GM12801 (cell line): Measurements from ENCODE around the gene LBH.

ENCODE experiments used
- TF ChIP-seq, protein P1 (sequence below): IDR thresholded peaks from one replicate; pipeline ENCODE4 v1.5.1; 2011; ENCODE audit warnings: control low read depth; ENCODE audit not compliant: insufficient read length; ENCODE audit errors: extremely low read depth

LBH gene

DNA sequence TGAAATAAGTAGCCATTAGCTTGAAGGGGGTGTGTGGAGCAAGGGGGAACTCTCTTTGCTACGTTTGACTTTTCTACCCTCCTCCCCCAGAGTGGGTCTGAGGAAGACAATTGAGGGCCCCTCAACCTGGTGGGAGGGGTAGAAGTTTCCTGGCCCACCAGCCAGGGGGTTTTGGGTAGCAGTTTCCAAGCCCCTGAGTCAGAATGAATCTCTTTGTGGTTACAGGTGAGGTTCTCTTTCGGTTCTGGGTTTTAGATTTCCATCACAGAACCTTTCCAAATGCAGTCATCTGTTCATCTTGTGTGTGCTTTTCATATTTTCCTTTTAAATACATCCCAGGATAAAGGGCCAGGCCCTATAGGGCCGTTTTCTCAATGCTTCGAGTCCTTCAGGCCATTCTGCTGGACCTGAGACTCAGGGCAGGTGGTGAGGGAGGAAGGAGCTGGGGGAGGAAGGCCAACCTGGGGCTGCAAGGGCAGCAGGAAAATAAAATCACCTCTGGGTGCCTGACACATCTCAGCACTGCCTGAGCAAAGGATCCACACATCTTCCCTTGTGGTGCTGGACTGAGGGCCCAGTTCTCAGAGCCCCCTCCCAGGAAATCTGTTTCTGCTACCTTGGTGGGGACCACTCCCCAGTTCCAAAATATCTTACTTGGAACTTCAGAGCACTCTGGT, 4.7 kb downstream of the LBH start:
- TF ChIP-seq, protein P1, sequence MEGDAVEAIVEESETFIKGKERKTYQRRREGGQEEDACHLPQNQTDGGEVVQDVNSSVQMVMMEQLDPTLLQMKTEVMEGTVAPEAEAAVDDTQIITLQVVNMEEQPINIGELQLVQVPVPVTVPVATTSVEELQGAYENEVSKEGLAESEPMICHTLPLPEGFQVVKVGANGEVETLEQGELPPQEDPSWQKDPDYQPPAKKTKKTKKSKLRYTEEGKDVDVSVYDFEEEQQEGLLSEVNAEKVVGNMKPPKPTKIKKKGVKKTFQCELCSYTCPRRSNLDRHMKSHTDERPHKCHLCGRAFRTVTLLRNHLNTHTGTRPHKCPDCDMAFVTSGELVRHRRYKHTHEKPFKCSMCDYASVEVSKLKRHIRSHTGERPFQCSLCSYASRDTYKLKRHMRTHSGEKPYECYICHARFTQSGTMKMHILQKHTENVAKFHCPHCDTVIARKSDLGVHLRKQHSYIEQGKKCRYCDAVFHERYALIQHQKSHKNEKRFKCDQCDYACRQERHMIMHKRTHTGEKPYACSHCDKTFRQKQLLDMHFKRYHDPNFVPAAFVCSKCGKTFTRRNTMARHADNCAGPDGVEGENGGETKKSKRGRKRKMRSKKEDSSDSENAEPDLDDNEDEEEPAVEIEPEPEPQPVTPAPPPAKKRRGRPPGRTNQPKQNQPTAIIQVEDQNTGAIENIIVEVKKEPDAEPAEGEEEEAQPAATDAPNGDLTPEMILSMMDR, result no peak

DNA sequence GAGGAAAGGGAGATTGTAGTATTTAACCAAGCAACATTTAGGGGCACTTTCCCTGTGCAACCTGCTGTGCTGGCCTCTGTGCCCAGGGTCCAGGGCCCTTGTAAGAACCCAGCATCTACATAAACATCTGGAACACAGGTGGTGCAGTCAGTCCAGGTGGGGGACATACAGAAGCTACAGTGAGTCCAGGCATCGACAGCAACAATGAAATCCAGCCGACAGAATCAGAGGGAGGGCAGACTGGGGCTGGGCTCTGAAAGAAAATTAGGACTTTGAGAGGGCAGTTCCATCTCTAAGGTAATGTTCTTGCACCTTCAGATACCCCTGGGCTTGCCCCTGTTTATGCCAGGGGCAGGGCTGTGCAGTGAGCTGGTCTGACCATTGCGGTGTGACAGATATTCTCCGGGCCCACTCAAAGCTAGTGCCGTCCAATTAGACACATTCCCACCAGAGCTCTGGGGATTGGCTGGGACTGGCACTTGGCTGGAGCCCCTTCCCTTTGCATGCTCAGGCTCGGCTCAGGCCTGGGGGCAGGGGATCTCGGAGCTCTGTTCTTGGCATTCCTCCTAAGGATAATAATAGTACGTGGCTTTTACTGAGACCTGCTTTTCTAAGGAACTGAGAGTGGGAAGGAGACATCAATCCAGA, 5.4 kb downstream of the LBH start:
- TF ChIP-seq, protein P1, result no peak

DNA sequence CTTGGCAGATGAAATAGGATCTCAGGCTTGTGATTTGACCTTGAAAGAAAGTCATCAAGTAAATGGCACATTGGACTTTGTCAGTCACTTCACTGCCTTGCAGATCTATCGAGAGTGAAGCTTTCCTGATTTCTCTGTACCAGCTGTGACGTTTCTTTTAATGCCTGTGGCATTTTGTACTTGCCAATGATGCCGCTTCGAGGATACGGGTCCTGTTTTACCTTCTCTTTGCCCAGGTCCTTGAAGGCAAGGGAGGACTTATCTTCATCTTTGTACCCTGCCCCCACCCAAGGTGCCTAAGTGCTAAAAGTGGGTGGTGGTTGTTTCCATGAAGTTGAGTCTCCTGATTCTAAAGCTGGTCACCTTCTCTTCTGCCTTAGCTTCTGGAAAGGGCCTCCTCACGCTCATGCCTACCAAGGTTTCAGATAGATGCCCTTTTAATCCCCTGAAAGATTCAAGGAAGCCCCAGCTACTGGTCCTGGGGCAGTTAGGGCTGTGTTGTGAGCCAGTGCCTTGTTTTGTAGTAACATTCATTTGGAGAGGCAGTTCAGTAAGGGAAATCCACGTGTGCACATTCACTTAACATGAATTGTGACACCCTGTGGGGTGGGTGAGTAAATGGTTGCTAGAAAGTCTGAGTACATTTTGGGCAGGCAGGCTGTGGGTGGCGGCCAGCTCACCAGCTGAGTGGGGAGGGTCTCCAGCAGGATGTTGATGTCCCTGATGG, 6.1 kb downstream of the LBH start:
- TF ChIP-seq, protein P1, result no peak

DNA sequence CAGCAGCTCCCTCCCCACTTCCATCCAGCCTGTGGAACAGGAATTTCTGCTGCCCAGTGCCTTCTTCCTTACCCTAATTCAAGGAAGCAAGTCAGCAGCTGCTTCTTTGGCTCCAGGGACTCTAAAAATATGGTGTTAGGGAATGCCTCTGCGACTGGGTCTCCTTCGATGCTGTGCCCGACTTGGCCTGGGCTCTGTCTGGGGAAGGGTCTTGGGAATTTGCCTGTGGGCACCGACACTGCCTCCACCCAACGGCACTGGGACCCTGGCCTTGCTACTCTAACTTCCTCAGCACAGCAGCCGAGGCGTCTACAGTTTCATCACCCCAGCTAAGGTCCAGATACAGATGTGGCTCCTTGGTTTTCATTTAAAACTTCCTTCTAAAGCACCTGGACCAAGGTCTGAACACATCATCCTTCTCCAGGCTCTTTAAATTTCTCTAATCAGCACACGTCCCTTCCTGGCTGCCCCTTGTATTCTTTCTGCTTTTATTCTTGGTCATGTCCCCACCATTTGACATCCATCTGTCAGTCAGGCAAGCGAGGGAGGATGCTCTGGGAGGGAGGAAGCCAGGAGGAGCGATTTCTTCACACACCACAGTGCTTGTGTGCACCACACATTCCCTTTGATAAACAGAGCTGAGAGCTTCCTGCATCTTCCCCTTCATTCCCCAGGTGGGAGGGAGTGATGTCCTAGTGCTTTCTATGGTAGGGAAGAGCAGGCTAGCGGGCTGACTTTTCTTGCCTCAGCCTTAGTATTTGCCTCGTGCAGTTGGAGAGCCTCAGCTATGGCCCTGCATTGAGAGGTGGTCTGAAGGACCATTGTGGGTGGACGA, 6.8 kb downstream of the LBH start:
- TF ChIP-seq, protein P1, result no peak

DNA sequence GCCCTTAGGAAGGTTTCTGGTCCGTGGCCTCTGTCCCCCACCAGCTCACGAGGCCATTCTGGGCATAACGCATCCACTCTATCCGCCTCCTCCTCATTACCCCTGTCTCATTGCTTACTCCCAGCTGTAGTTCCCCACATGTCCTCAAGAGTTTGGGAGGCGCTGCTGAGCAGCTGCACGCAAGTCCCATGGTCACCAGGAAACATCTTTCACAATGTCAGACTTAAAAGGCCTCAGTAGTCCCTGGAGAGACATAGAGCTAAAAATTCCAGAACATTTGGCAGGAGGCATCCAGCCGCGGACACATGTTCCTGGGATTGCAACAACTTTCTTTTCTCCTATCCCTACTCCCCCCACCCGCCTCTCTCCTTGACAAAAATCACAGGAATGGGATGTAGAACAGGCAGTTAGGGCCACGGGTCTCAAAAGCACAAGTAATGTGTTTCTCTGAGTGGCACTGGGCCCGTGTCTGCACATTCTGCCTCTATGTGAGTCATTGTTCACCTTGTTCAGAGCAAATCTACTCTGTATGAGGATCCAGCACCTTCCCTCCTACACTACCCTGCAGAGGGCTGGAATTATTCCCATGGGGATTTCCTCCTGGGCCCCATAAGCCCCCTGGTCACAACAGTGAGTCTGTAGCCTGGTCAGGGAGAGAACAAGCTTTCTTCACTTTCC, 8.1 kb downstream of the LBH start:
- TF ChIP-seq, protein P1, result peak; percentile 58

DNA sequence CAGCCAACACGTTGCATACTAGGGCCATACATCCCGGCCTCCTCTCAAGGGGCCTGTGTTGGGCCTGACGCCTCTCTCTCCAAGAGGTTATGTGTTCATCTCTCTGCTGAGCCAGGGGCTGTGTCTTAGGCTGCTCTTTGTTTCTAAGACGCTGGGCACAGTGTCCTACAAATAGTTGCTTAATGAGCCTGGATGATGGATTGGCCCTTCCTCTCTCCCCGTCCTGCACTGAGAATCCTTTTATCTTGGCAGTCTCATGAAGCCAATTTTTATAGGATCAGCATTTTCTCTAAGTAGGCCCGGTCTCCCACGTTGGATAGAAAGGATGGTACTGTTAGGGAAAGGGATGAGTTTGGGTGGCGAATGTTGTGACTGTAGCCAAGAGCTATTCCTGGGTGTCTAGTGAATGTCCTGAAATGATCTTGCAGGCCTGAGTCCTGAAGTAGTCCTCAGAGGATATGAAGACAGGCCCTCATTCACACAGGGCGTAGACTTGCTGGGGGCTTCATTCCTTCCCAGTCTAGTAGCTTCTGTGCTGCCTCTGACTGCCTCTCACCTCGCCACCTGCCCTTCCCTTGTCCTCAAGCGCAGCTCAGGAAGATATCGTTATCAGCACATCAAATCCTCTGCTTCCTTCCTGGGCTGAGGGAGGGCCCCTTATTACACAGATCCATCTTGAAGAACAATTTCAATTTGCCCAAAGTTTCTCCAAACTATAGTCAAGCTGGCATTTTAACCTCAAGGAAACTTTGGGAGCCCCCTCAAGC, 8.8 kb downstream of the LBH start:
- TF ChIP-seq, protein P1, result no peak
